ENCODE results near the gene ANKS1A.

The ANKS1A gene

DNA sequence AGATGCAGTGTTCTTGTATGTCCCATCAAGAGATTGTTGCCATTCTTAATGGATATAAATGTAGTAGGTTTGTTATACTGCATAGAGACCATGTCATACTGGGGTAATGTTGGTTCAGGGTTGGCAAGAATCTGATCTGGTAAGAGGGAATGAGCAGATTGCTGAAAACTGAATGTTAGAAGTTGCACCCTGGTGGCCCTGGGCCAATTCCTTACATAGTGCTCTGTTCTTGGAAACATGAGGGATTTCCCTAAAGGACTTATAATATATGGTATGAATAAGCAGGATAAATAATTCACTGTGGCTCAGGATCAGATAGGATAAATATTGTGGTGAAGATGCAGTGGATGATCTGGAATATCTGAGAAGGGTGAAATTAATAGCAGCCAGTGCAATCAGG lies 70.2 kb downstream of the ANKS1A start:
- H3K27me3 ChIP-seq (ENCODE audit: insufficient read depth, low read length) = no peaks in the 10 kb centered on the region
- no peak overlapping the region for H3K27ac ChIP-seq (ENCODE audit: low read depth, low read length)
- H3K9me3 ChIP-seq (ENCODE audit: insufficient read depth, low read depth, low read length) = no peaks in the 10 kb centered on the region
- no peaks in the 10 kb centered on the region for H3K36me3 ChIP-seq (ENCODE audit: insufficient read depth, low read length)
- no peak overlapping the region for H3K9ac ChIP-seq (ENCODE audit: low read depth, low read length)
- no peak overlapping the region for H3K4me3 ChIP-seq (ENCODE audit: low read length)
- no peaks in the 10 kb centered on the region; the same call in 1 of the 2 replicates for H3K4me1 ChIP-seq (ENCODE audit: insufficient read depth, low read length)

DNA sequence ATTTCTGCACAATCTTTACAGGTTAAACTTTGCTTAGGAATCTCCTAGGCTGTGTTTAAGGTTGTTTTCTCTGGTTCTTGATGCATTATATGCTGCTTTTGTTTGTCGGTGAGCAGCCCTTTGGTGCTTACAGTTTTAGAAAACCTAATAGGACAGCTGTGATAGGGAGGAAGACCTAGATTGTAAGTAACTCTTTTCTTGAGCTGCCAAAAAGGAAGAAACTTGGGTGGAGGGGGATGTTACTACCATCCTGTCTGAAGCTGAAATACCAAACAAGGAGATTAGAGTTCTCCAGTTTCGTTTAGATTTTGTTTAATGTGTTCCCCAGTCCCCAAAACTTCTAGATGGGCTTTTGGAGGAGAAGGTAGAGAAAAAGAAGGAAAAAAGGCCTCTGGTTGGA lies 72.0 kb downstream of the ANKS1A start:
- no peaks in the 10 kb centered on the region for H3K36me3 ChIP-seq (ENCODE audit: insufficient read depth, low read length)
- no peak overlapping the region for H3K4me3 ChIP-seq (ENCODE audit: low read length)
- H3K9ac ChIP-seq (ENCODE audit: low read depth, low read length) = no peak overlapping the region
- H3K27me3 ChIP-seq (ENCODE audit: insufficient read depth, low read length) = no peaks in the 10 kb centered on the region
- no peak overlapping the region for H3K27ac ChIP-seq (ENCODE audit: low read depth, low read length)
- WGBS = 92% methylated on average over 2 of the region's 2 CpGs
- H3K9me3 ChIP-seq (ENCODE audit: insufficient read depth, low read depth, low read length) = no peaks in the 10 kb centered on the region
- no peaks in the 10 kb centered on the region; the same call in 1 of the 2 replicates for H3K4me1 ChIP-seq (ENCODE audit: insufficient read depth, low read length)

- Histone ChIP-seq H3K9me3 (ENCODE audit: insufficient read depth, low read depth, low read length) (no peaks in the 10 kb centered on the region), H3K9ac (ENCODE audit: low read depth, low read length) (no peak overlapping the region), H3K27ac (ENCODE audit: low read depth, low read length) (no peak overlapping the region), H3K36me3 (ENCODE audit: insufficient read depth, low read length) (no peaks in the 10 kb centered on the region), H3K4me3 (ENCODE audit: low read length) (no peak overlapping the region), H3K4me1 (ENCODE audit: insufficient read depth, low read length) (no peaks in the 10 kb centered on the region; the same call in 1 of the 2 replicates), H3K27me3 (ENCODE audit: insufficient read depth, low read length) (no peaks in the 10 kb centered on the region)
- WGBS = 96% methylated on average over 7 of the region's 7 CpGs
Measured at GRCh38 chr6:34961574-34961973, 72.5 kb downstream of the ANKS1A start.

- Histone ChIP-seq H3K4me3 (ENCODE audit: low read length) (no peak overlapping the region), H3K9ac (ENCODE audit: low read depth, low read length) (no peak overlapping the region)
- 76% methylated on average over 2 of the region's 3 CpGs for whole genome bisulfite sequencing
Measured at GRCh38 chr6:34964564-34964963, 75.5 kb downstream of the ANKS1A start.

GRCh38 chr6:34967461-34967860 lies 78.4 kb downstream of the ANKS1A start:
- peaks cover 16% of the 10 kb centered on the region for H3K36me3 ChIP-seq (ENCODE audit: insufficient read depth, low read length)
- no peak overlapping the region for H3K27ac ChIP-seq (ENCODE audit: low read depth, low read length)
- no peak overlapping the region for H3K4me3 ChIP-seq (ENCODE audit: low read length)
- no peak overlapping the region for H3K9ac ChIP-seq (ENCODE audit: low read depth, low read length)
- H3K4me1 ChIP-seq (ENCODE audit: insufficient read depth, low read length) = no peaks in the 10 kb centered on the region
- H3K9me3 ChIP-seq (ENCODE audit: insufficient read depth, low read depth, low read length) = no peaks in the 10 kb centered on the region
- 94% methylated on average over 3 of the region's 3 CpGs for WGBS
- no peaks in the 10 kb centered on the region for H3K27me3 ChIP-seq (ENCODE audit: insufficient read depth, low read length)

More at GRCh38 chr6:34964564-34964963, 75.5 kb downstream of the ANKS1A start:
- Histone ChIP-seq H3K36me3 (ENCODE audit: insufficient read depth, low read length) (no peaks in the 10 kb centered on the region), H3K9me3 (ENCODE audit: insufficient read depth, low read depth, low read length) (no peaks in the 10 kb centered on the region), H3K4me1 (ENCODE audit: insufficient read depth, low read length) (no peaks in the 10 kb centered on the region; the same call in 1 of the 2 replicates), H3K27me3 (ENCODE audit: insufficient read depth, low read length) (no peaks in the 10 kb centered on the region), H3K27ac (ENCODE audit: low read depth, low read length) (no peak overlapping the region)

DNA sequence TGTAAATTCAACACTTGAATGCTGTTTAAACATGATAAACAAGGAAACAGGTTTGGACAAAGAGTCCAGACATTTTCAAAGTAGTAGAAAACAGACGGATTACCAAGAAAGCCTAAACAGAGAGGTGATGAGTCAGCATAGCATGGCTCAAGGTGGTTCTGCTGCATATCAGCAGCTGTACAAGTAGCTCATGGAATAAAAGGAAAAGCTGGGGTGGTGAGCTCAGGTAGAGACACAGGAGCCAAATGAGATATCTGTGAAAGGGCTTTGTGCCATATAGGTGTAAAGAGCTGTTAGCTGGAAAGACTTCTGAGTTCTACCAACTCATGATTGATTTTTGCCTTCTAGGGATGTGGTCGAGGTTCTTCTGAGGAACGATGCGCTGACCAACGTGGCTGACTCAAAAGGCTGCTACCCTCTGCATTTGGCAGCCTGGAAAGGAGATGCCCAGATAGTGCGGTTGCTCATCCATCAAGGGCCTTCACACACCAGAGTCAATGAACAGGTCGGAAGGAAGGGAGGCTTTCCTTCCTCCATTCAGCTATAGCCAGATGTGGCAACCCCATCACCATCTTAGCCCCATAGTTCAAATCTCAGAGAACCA lies 80.7 kb downstream of the ANKS1A start:
- peaks cover 16% of the 10 kb centered on the region for H3K36me3 ChIP-seq (ENCODE audit: insufficient read depth, low read length)
- no peaks in the 10 kb centered on the region for H3K27me3 ChIP-seq (ENCODE audit: insufficient read depth, low read length)
- H3K9me3 ChIP-seq (ENCODE audit: insufficient read depth, low read depth, low read length) = no peaks in the 10 kb centered on the region
- no peaks in the 10 kb centered on the region for H3K4me1 ChIP-seq (ENCODE audit: insufficient read depth, low read length)
- H3K4me3 ChIP-seq (ENCODE audit: low read length) = no peak overlapping the region
- WGBS = 94% methylated on average over 7 of the region's 7 CpGs
- H3K9ac ChIP-seq (ENCODE audit: low read depth, low read length) = no peak overlapping the region
- H3K27ac ChIP-seq (ENCODE audit: low read depth, low read length) = no peak overlapping the region

GRCh38 chr6:34970488-34970887 lies 81.4 kb downstream of the ANKS1A start:
- H3K4me3 ChIP-seq (ENCODE audit: low read length) = no peak overlapping the region
- H3K27me3 ChIP-seq (ENCODE audit: insufficient read depth, low read length) = no peaks in the 10 kb centered on the region
- H3K36me3 ChIP-seq (ENCODE audit: insufficient read depth, low read length) = peaks cover 16% of the 10 kb centered on the region
- no peaks in the 10 kb centered on the region for H3K4me1 ChIP-seq (ENCODE audit: insufficient read depth, low read length)
- no peaks in the 10 kb centered on the region for H3K9me3 ChIP-seq (ENCODE audit: insufficient read depth, low read depth, low read length)
- H3K9ac ChIP-seq (ENCODE audit: low read depth, low read length) = no peak overlapping the region
- 94% methylated on average over 3 of the region's 3 CpGs for WGBS
- H3K27ac ChIP-seq (ENCODE audit: low read depth, low read length) = no peak overlapping the region

DNA sequence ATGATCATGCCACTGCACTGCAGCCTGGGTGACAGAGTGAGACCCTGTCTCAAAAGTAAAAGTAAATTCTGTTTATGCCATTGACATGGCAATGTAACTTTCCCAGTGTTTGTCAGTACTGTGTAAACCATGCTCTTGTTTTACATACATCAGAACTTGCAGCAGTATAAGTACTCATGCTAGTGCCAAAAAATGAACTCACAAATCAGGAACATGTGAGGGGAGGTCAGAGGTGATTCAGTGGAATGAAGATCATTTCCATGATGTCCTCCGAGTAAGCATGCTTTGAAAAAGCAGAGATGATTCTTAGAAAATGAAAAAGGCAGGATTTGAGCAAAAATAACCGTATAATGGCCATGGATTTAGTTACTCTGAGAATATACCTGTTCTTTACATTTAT lies 81.9 kb downstream of the ANKS1A start:
- Histone ChIP-seq H3K27ac (ENCODE audit: low read depth, low read length) (no peak overlapping the region), H3K4me1 (ENCODE audit: insufficient read depth, low read length) (no peaks in the 10 kb centered on the region), H3K4me3 (ENCODE audit: low read length) (no peak overlapping the region), H3K36me3 (ENCODE audit: insufficient read depth, low read length) (peaks cover 16% of the 10 kb centered on the region), H3K27me3 (ENCODE audit: insufficient read depth, low read length) (no peaks in the 10 kb centered on the region), H3K9me3 (ENCODE audit: insufficient read depth, low read depth, low read length) (no peaks in the 10 kb centered on the region), H3K9ac (ENCODE audit: low read depth, low read length) (no peak overlapping the region)
- 90% methylated on average over 2 of the region's 2 CpGs for WGBS

DNA sequence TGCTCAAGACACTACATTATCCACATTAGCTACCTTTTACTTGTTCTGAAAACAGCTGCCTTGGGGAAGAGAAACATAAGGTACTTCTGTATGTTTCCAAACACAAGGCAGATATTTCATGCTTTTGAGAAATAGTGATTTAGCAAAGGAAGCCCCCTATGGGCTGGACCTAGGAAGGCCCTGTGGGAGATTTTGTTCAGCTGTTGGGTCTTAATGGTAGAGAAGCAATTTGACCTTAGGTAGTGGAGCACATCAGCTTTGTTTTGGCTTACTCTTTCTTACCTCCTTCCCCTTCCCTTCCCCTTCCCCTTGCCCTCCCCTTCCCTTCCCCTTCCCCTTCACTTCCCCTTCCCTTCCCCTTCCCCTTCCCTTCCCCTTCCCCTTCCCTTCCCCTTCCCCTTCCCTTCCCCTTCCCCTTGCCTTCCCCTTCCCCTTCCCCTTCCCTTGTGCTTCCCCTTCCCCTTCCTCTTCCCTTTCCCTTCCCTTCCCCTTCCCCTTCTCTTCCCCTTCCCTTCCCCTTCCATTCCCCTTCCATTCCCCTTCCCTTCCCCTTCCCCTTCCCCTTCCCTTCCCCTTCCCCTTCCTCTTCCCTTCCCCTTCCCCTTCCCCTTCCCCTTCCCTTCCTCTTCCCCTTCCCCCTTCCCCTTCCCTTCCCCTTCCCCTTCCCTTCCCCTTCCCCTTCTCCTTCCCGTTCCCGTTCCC lies 84.6 kb downstream of the ANKS1A start:
- peaks cover 16% of the 10 kb centered on the region for H3K36me3 ChIP-seq (ENCODE audit: insufficient read depth, low read length)
- no peak overlapping the region for H3K9ac ChIP-seq (ENCODE audit: low read depth, low read length)
- H3K4me1 ChIP-seq (ENCODE audit: insufficient read depth, low read length) = no peaks in the 10 kb centered on the region
- 100% methylated on average over 2 of the region's 2 CpGs for WGBS
- H3K4me3 ChIP-seq (ENCODE audit: low read length) = no peak overlapping the region
- no peaks in the 10 kb centered on the region for H3K27me3 ChIP-seq (ENCODE audit: insufficient read depth, low read length)
- no peak overlapping the region for H3K27ac ChIP-seq (ENCODE audit: low read depth, low read length)
- H3K9me3 ChIP-seq (ENCODE audit: insufficient read depth, low read depth, low read length) = no peaks in the 10 kb centered on the region

DNA sequence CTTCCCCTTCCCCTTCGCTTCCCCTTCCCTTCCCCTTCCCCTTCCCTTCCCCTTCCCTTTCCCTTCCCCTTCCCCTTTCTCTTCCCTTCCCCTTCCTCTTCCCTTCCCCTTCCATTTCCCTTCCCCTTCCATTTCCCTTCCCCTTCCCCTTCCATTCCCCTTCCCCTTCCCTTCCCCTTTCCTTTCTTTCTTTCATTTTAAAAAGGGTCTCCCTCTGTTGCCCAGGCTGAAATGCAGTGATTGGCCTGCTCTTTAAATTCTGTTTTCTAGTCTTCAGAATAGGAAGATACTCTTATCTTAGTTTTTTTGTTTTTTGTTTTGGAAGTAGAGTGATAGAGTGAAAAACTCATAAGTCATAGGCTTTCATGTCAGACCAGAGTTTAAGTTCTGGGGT lies 85.2 kb downstream of the ANKS1A start:
- Histone ChIP-seq H3K9ac (ENCODE audit: low read depth, low read length) (no peak overlapping the region), H3K27me3 (ENCODE audit: insufficient read depth, low read length) (no peaks in the 10 kb centered on the region)

DNA sequence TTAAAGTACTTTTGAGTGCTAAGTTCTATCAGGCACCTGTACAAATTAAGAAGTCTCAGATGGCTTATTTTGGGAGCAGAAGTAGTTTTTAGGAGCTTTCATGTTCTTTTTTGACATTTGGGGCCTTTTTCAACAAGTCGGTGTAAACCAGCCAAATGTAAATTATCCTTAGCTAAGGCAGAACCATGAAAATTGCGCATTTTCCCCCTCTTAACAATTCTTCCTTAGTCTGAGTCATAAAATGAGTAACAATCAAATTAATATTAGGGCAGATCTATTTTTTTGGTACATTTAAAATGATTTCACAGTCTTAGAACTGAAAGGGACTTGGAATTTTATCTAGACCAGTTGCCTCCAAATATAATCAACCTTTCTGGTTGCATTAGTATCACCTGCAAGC lies 87.2 kb downstream of the ANKS1A start:
- no peak overlapping the region for H3K4me3 ChIP-seq (ENCODE audit: low read length)
- no peaks in the 10 kb centered on the region for H3K4me1 ChIP-seq (ENCODE audit: insufficient read depth, low read length)
- H3K9me3 ChIP-seq (ENCODE audit: insufficient read depth, low read depth, low read length) = no peaks in the 10 kb centered on the region
- no peak overlapping the region for H3K9ac ChIP-seq (ENCODE audit: low read depth, low read length)
- H3K36me3 ChIP-seq (ENCODE audit: insufficient read depth, low read length) = peaks cover 5% of the 10 kb centered on the region
- H3K27ac ChIP-seq (ENCODE audit: low read depth, low read length) = no peak overlapping the region
- WGBS = 84% methylated on average over 2 of the region's 2 CpGs
- no peaks in the 10 kb centered on the region for H3K27me3 ChIP-seq (ENCODE audit: insufficient read depth, low read length)

More for the DNA sequence above, 85.2 kb downstream of the ANKS1A start:
- Histone ChIP-seq H3K27ac (ENCODE audit: low read depth, low read length) (no peak overlapping the region), H3K36me3 (ENCODE audit: insufficient read depth, low read length) (peaks cover 16% of the 10 kb centered on the region), H3K9me3 (ENCODE audit: insufficient read depth, low read depth, low read length) (no peaks in the 10 kb centered on the region), H3K4me3 (ENCODE audit: low read length) (no peak overlapping the region), H3K4me1 (ENCODE audit: insufficient read depth, low read length) (no peaks in the 10 kb centered on the region)
- WGBS = 100% methylated on average over 1 of the region's 1 CpG
